HG03354 (cell line): ENCODE results near the gene DENND1C.
"Not testable (repeated sequence)": the region's sequence is repeated elsewhere in the genome, so short reads cannot be mapped to it uniquely, and the experiment has no call there.

Source experiments
- ATAC-seq: cut with Tn5 transposase; IDR thresholded peaks from one replicate; pipeline ENCODE4 v1.9.1; 2021; ENCODE audit warnings: mild to moderate bottlenecking; ENCODE audit not compliant: unreplicated experiment, poor library complexity, severe bottlenecking

DENND1C gene

DNA sequence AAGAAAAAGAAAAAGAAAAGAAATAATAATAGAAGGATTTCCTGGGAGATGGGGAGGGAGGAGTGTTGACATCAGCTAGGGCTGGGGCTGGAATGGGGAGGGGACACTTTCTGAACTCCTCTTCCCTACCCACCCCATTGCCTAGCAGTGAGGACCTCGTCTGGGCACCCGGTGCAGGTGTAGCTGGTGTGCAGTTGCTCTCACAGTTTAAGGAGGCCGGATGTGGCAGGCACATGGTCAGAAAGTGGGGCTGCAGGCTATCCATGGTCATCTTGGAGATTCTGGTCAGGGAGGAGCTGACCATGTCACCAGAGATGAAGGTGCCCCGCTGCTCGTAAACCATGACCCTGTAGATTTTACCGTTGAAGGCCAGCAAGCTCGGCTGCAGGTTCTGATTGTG, 29.0 kb upstream of the DENND1C start:
- ATAC-seq: no peak

DNA sequence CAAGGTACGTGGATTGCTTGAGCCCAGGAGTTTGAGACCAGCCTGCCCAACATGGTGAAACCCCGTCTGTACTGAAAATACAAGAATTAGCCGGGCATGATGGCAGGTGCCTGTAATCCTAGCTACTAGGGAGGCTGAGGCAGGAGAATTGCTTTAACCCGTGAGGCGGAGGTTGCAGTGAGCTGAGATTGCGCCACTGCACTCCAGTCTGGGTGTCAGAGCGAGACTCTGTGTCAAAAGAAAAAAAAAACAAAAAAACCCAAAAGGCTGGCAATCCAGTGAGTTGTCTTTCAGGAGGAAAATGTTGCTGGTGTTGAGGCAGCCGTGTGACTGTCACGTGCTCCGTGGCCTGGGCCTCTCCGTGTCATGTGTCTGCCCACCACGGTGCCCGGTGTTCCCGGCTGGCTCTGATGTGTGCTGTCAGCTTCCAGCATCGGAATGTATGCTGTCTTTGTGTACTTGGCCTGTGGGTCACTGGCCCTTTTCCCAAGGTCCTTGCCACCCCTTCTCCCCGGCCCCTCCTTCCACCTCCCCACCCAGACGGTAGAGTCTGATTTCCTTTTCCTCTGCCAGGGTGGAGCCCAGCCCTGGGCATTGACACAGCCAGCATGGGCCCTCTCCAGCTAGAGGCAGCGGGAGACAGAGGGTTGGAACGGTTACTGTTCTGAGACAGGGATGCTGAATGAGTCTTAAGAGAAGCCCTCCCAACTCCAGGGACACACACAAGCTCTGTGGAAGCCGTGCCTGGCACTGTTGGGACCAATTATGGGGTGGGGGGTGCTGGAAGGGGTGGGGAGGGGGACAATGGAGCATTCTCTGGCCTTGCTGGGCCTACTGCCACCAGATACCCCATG, 27.8 kb upstream of the DENND1C start:
- no peak for ATAC-seq

DNA sequence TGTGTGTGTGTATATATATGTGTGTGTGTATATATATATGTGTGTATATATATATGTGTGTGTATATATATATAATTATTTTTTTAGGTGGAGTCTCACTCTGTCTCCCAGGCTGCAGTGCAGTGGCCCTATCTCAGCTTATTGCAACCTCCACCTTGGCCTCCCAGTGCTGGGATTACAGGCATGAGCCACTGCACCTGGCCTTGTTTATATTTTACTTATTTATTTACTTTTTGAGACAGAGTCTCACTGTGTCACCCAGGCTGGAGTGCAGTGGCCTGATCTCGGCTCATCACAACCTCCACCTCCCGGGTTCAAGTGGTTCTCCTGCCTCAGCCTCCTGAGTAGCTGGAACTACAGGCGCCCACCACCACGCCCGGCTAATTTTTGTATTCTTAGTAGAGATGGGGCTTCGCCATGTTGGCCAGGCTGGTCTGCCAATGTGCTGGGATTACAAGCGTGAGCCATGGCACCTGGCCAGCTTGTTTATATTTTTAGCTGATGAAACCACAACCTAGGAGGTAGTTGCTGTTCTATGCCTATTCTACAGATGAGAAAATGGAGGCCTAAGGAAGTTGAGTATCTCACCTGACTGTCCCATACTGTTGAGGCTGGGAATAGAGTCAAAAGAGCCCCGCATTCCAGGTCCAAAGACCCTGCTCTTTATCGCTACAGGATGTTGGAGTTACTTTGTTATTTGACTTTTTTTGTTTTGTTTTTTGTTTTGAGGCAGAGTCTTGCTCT, 26.6 kb upstream of the DENND1C start:
- ATAC-seq: not testable (repeated sequence)

DNA sequence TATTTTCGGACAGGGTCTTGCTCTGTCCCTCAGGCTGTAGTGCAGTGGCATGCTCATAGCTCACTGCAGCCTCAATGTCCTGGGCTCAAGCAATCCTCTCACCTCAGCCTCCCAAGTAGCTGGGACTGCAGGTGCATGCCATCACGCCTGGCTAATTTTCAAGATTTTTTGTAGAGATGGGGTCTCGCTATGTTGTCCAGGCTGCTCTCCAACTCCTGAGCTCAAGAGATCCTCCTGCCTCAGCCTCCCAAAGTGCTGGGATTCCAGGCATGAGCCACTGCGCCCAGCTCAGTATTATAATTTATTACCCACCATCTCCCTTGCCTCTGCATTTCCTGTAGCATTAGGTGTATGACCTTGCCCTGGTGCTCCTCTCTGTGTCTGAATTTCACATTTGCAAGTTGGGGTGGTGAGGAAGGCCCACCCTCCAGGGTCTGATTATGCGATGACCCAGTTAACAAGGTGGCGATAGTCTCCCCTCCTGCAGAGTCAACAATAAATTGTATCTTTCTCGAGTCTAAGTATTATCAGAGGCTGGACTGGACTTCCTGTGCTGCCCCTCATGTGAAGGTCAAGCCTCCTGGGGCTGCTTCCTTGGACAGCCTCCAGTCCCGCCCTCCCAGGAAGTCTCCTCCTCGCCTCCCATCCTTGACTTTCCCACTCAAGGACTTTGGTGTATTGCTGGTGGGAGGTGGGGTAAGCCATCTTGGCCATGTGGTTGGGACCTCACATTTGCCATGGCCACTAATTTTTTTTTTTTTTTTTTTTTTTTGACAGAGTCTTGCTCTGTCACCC, 22.0 kb upstream of the DENND1C start:
- no peak for ATAC-seq

DNA sequence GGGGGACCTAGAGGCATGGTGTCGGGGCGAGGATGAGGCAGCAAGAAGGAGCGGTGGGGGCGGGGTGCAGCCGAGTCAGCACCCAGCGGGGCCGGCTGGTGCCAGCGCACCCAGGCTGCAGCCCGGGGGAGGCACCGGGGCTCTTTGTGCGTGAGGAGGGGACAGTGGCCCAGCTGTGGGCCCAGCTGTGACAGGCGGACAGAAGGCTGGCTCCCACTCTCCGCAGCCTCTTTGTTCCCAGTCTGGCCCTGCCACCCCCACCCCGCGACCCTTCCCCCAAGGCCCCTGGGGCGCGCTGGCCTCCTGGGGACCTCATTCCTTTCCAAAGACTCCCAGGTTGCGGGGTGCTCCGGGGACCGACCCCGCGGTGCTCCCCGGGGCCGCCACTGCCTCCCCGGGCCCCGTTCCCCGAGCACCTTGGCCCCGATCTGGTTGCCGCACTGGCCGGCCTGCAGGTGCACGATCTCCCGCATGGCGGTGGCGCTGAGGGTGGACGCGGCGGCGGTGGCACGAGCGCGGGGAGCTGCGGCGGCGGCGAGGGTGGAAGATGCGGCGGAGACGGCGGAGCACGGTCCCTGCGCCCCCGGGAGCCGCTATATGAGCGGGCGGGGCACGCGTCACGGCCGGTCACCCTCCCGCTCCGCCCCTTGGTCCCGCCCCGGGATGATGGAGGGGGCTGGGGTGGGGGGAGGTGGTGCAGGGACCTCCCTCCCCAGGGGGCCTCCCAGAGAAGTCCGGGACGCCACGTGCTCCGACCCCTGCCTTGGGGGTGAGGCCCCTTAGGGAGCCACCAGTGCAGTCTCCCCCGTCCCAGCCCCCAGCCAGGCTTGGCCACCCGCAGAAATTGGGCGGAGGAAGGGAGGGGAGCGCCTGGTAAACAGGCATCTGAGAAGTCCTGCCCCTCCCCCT, 20.4 kb upstream of the DENND1C start, which contains the start of gene TUBB4A:
Gene TUBB4A (minus strand): TSS at position 570 of the 909 bp plus-strand sequence. CDS start 97 bp downstream, at position 473.
- ATAC-seq: no peak

DNA sequence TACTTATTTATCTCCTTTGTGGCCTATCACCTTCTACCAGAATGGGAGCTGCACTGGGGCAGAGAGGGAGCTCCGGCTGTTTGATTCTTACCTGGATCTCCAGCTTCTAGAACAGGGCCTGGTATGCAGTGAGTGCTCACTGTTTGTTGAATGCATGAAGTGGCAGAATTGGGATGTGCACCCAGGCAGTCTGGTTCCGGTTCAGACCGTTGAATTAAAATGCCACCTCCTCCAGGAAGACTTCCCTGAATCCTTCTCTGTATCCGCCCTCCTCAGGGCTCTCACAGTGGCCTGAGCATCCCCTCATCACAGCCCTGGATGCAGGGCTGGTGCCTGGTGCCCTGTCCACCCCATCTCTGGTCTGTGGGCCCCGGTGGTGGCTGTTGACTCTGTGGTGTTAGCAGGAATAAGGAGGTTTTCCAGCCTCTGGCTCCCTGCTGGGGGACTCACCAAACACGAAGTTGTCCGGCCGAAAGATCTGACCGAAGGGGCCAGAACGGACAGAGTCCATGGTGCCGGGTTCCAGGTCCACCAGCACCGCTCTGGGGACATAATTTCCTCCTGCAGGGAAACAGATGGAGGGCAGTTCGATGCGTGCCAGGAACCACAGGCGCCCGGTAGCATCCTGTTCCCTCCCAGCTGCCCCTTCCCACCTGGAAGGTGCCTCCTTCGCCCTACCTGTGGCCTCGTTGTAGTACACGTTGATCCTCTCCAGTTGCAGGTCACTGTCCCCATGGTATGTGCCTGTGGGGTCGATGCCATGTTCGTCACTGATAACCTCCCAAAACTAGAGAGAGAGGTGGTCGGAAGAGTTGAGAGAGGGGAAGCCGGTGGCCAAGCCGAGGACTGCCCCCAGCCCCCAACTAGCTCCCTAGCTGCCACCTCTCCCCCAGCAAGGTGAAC, 19.5 kb upstream of the DENND1C start:
- ATAC-seq: no peak

DNA sequence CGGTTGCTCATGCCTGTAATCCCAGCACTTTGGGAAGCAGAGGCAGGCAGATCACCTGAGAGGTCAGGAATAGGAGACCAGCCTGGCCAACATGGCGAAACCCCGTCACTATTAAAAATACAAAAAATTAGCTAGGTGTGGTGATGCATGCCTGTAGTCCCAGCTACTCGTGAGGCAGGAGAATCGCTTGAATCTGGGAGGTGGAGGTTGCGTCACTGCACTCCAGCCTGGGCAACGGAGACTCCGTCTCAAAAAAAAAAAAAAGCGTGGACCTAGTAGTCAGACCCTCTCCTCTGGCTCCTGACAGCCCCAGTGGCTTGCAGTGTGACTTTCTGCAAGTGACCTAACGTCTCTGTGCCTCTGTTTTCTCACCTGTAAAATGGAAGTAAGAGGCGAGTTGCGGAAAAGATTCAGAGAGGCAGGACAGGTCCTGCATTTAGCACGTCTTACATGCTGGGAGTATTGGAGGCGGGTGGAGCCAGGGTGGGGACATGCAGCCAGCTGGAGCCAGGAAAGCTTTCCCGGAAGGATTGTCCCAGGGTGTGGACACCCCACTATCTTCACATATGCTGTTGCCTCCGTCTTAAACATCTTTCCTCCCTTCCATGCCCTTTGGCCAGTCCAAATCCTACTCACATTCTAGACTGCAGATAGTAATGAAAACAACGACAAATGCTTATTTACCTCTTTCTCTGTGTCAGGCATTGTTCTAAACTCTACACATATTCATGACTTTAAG, 17.6 kb upstream of the DENND1C start:
- ATAC-seq: no peak

DNA sequence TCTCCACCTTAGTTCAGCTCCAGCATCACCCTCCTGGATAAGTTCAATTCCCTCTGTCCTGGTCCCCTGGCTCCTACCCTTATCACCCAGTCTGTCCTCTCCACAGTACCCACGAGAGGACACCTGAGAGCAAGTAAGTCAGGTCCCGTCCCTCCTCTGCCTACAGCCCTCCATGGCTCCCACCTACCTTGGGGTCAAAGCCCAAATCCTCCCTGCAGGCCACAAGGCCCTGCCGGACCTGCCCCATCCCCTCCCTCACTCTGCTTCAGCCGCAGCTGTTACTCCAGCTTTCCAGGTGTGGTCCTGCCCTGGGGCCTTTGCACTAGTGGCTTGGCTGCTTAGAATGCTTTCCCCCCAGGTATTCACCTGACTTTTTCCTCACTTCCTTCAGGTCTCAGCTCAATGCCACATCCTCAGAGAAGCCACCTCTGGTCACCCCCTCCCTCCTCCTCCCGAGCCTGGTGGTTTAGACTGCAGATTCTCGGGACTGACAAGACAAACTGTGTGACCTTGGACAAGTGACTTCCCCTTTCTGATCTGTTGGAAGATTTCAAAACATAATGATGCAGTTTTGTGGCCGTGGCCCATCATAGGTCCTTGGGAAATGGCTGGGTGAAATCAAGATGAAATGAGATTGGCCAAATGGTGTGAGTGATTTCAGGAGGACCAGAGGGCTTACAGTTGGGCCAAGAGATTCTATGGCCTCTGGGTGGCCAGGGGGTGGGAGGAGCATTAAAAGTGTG, 16.9 kb upstream of the DENND1C start:
- ATAC-seq: no peak

DNA sequence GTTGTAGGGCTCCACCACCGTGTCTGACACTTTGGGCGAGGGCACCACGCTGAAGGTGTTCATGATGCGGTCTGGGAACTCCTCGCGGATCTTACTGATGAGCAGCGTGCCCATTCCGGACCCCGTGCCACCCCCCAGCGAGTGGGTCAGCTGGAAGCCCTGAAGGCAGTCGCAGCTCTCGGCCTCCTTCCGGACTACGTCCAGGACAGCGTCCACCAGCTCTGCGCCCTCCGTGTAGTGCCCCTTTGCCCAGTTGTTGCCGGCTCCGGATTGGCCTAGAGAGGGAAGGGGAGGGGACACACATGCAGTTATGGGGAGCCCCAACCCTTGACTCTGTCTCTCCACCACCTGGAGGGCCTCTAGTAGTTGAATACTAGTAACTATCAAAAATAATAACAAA, 14.4 kb upstream of the DENND1C start:
- no peak for ATAC-seq

DNA sequence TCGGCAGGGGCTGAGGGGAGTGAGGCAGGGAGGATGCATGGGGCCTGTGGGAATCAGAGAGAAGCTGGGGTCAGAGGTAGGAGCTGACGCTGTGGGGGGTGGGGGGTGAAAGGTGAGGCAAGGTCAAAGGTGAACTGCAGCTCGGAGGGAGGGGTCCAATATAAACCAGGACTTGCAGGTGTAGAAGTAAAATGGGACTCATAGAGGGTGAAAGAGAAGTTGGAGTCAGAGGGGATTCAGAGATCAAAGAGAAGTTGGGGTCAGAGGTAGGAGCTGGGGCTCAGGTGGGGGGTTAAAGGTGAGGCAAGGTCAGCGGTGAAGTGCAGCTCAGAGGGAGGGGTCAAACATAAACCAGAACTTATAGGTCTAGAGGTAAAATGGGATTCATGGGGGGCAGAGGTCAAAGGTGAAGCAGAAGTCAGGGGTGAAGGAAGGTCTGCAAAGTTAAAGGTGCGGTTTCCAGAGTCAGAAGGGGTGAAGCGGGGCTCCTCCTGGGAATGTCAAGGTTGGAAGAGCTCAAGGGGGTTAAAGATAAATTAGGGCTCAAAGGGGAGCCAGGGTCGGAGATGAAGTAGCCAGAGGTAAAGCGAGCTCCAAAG, 12.9 kb upstream of the DENND1C start:
- no peak for ATAC-seq

DNA sequence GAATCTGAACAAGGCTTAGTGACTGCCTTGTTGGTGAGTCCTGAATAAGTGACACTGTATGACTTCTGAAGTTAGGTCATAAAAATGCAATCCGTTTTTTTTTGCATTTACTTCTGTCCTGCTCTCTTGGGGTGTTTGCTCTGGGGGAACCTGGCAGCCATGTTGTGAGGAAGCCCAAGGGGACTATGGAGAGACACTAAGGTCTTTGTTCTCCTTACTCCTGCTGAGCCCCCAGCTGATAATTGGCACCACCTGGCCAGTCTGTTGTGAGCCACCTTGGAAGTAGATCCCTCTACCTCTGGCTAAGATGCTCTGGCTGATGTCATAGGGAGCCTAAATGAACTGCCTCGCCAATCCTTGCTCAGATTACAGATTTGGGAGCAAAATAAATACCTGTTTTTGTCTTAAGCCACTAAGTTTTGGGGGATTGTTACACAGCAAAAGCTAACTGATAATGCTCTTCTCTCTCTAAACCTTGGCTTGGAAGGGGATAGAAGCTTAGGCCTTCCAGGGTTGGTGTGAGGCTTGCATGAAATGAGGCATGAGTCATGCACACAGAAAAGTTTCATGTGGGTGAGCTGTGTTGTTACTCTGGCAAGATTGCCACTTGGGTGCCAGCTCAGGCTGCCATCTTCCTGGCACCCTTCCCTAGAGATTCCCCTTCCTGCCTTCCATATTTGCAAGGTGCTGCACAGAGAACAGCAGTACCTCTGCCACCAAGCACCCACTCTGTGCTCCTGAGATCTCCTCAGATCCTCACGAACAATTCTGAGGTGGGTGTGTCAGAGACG, 10.4 kb upstream of the DENND1C start:
- ATAC-seq: no peak

DNA sequence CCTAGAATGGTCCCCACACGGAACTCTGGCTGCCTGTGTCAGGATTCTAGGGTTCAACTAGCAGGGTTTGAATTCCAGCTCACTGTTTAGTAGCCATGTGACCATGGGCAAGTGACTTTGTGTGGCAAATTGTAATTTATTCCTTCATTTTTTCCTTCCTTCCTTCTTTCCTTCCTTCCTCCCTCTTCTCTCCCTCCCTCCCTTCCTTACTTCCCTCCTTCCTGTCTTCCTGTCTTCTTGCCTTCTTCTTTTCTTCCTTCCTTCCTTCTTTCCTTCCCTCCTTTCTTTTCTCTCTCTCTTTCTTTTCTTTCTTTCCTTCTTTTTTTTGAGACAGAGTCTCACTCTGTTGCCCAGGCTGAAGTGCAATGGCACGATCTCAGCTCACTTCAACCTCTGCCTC, 8.5 kb upstream of the DENND1C start:
- ATAC-seq: no peak

DNA sequence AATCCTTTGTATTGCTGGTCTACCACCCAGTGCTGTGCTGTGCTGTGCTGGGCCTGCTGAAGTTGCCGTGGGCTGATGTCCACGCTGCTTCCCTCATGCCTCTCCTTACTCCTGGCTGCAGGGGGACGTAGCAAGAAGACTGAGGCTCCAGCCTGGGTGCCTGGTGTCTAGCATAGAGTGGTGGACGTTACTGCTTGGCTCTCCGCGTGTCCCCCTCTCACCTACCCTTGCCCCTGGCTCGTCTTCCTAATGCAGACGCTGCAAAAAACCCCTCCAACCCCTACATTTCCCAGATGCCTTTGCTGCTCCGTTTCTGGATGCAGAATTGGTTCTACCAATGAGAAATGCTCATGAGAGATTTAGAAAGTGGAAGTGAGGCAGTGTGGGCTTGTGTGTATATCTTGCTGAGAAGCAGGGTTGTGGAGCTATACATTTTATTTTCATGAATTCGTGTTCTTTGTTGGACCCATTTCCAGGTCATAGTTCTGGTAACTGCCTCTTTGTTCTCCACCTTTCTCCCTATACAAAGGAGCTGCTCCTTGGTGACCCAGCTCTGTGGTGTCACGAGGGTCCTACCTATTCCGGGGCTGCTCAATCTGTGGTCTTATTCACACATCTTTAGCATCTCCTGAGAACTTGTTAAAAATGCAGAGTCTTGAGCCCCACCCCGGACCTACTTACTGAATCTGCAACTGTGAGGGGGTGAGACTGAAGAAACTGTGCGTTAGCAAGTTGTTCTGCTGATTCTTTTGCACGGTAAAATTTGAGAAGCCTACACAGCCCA, 7.9 kb upstream of the DENND1C start:
- no peak for ATAC-seq

DNA sequence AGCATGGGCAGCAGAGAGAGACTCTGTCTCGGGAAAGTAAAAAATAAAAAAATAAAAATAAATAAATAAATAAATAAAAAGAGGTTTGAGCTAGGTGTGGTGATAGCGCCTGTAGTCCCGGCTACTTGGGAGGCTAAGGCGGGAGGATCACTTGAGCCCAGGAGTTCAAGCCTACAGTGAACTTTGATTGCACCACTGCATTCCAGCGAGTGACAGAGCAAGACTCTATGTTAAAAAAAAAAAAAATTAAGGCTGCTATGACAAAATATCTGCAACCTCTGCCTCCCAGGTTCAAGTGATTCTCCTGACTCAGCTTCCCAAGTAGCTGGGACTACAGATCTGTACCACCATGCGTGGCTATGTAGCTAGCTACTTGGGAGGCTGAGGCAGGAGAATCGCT, 3.2 kb upstream of the DENND1C start:
- no peak for ATAC-seq

DNA sequence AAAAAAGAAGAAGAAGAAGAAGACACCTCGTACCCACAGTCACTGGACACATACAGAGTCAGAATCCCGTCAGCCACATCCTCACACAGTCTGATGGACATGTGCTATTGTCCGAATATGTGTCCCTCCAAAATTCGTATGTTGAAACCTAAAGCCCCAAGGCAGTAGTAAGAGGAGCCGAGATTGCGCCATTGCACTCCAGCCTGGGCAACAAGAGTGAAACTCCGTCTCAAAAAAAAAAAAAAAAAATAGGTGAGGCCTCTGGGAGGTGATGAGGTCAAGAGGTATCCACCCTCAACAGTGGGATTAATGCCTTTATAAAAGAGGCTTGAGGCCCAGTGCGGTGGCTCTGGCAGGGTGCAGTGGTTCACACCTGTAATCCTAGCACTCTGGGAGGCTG, 2.6 kb upstream of the DENND1C start:
- ATAC-seq: no peak
